Caco-2 (cell line): Measurements from ENCODE around the gene STOML1. TPM values are rescaled to one million over a fixed set of nuclear protein-coding genes. Genes with fewer than 3 reads are reported as not detected.
A peak's percentile ranks its signal among the peaks of the same experiment; 100 is the strongest.

ENCODE experiments used
- BruUV-seq: library from RNA; stranded (reverse); fragments of 400-500 nt; replicated peaks from 2 replicates; lab custom pipeline; 2021; lab: Mats Ljungman, UMichigan
- CTCF ChIA-PET: fragments of 300-600 bp; sonication (Branson Sonifier 250); formaldehyde crosslinking; loops from one replicate; lab custom pipeline; 2022; ENCODE audit warnings: antibody characterized with exemption; lab: Charles Lee
- POLR2A ChIA-PET: fragments of 300-600 bp; sonication (Branson Sonifier 250); formaldehyde crosslinking; loops from one replicate; lab custom pipeline; 2022; ENCODE audit warnings: antibody characterized with exemption; lab: Charles Lee
- DNase-seq, 2 experiments: peaks; one replicate each; pipeline versions ENCODE4 v3.0.0 to v3.0.0-alpha.2; 2020 to 2022
- H3K27me3 ChIP-seq: replicated peaks from 2 replicates; pipeline ENCODE4 v1.6.0; 2011; ENCODE audit warnings: low read length; ENCODE audit not compliant: control insufficient read depth, insufficient read depth
- H3K36me3 ChIP-seq: 2 replicates; pipeline ENCODE4 v1.5.1; 2011; ENCODE audit warnings: low read length; ENCODE audit not compliant: control insufficient read depth, insufficient read depth
- H3K4me1 ChIP-seq: fragments of 250-450 bp; sonication (Bioruptor Pico); 2 replicates; pipeline ENCODE4 v1.5.1; 2020; ENCODE audit warnings: mild to moderate bottlenecking
- H3K4me3 ChIP-seq: 2 replicates; pipeline ENCODE4 v1.5.1; 2011; ENCODE audit warnings: low read depth, mild to moderate bottlenecking, control low read depth, low read length
- H3K9me3 ChIP-seq: fragments of 250-450 bp; sonication (Bioruptor Pico); 2 replicates; pipeline ENCODE4 v1.5.1; 2020; ENCODE audit warnings: mild to moderate bottlenecking, moderate library complexity
- H3K27ac Mint-ChIP-seq: one replicate; pipeline ENCODE4 v1.8.0; 2022; ENCODE audit warnings: mixed read lengths; ENCODE audit not compliant: unreplicated experiment
- H3K27me3 Mint-ChIP-seq: one replicate; pipeline ENCODE4 v1.8.0; 2022; ENCODE audit warnings: mixed read lengths; ENCODE audit not compliant: insufficient read depth, unreplicated experiment
- H3K36me3 Mint-ChIP-seq: one replicate; pipeline ENCODE4 v1.8.0; 2022; ENCODE audit warnings: mild to moderate bottlenecking, mixed read lengths; ENCODE audit not compliant: insufficient read depth, unreplicated experiment
- H3K4me1 Mint-ChIP-seq: one replicate; pipeline ENCODE4 v1.8.0; 2022; ENCODE audit warnings: low read depth, mixed read lengths; ENCODE audit not compliant: unreplicated experiment
- H3K4me3 Mint-ChIP-seq: one replicate; pipeline ENCODE4 v1.8.0; 2022; ENCODE audit warnings: mild to moderate bottlenecking, moderate library complexity, mixed read lengths; ENCODE audit not compliant: unreplicated experiment
- H3K9me3 Mint-ChIP-seq: one replicate; pipeline ENCODE4 v1.8.0; 2022; ENCODE audit warnings: mixed read lengths; ENCODE audit not compliant: unreplicated experiment
- CTCF ChIP-seq, 2 experiments: fragments of 200-600 bp in 1 of 2; IDR thresholded peaks; 1 replicate in 1 of 2; 2 replicates in 1 of 2; pipeline versions ENCODE4 v1.5.1 to v1.8.0; 2011 to 2022; ENCODE audit warnings: antibody characterized with exemption in 1 of 2, control low read depth in 1 of 2, inconsistent platforms in 1 of 2, low read depth in 1 of 2, low read length in 1 of 2, mild to moderate bottlenecking in 1 of 2, moderate library complexity in 1 of 2; ENCODE audit not compliant: insufficient read depth in 1 of 2, severe bottlenecking in 1 of 2, unreplicated experiment in 1 of 2
- intact Hi-C: fragments of 100-400 bp; cut with micrococcal nuclease; formaldehyde crosslinking; loops from one replicate; pipeline ENCODE4 v1.10.0; 2022; ENCODE audit not compliant: unreplicated experiment
- total RNA-seq: library from RNA; stranded (reverse); gene quantifications from 2 replicates; pipeline ENCODE4 v1.2.3, GENCODE V29; 2022

STOML1 gene
- total RNA-seq, 1 experiment from 2014 or later, result 7.6 TPM

DNA sequence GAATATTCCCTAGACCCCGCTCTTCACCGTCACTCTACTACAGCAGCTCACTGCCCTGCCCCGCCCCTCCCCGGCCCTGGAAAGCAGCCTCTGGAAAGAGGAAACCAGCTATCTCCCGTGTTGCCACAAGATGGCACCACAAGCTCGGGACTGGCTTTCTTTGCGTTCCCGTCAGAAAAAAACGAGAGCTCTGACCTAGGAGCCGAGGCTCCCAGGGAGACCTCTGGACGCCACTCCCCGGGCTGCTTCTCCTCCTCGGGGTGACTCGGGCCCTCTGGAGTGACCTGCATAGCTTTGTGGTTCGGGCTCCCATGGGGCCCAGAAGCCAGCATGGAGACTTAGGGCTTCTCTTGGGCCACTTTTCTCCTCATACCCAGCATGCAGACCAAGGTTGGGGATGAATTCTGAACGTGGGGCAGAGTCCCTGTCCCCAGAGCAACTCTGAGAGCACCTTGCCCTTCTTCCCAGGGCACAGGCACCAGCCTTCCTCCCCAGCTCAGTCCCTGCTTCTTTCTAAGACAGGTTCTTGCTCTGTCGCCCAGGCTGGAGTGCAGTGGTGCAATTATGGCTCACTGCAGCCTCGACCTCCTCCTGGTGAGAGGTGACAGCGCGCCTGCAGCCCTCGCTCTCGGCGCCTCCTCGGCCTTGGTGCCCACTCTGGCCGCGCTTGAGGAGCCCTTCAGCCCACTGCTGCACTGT is 19.0 kb downstream of the STOML1 start:
- Mint-ChIP-seq H3K4me1 (peaks cover 8% of the 10 kb centered on the region), H3K4me3 (peak overlapping the region; percentile 54), H3K27me3 (peaks cover 19% of the 10 kb centered on the region), H3K9me3 (peaks cover 9% of the 10 kb centered on the region), H3K36me3 (no peaks in the 10 kb centered on the region), H3K27ac (peak overlapping the region; percentile 17)
- Histone ChIP-seq H3K4me3 (no peak overlapping the region), H3K27me3 (no peaks in the 10 kb centered on the region), H3K4me1 (no peaks in the 10 kb centered on the region), H3K9me3 (no peaks in the 10 kb centered on the region), H3K36me3 (no peaks in the 10 kb centered on the region)
- TF ChIP-seq CTCF (IDR thresholded peaks at IDR 0.05; ENCODE audit: insufficient read depth in 1 of 2, low read depth in 1 of 2, low read length in 1 of 2, severe bottlenecking in 1 of 2, unreplicated experiment in 1 of 2), result peak; percentile 60 to 89
- no TSS peak for BruUV-seq
- ChIA-PET CTCF (interaction anchor here (0.6 to 6.6 kb wide), 33 partner anchors 9 to 1089 kb away, joined by 3 to 194 read pairs (median 4); partner anchors contain the start of genes PML and STOML1), POLR2A (interaction anchor here (1.0 kb wide), 1 partner anchor 22 kb away, joined by 6 read pairs; the partner anchor contains the start of gene PML)
- DNase-seq, result peak; percentile 82 to 87
- intact Hi-C loops, result loop anchor here (1.0 to 5.0 kb wide), 2 partner anchors 64 to 349 kb away; no protein-coding TSS in a partner anchor

DNA sequence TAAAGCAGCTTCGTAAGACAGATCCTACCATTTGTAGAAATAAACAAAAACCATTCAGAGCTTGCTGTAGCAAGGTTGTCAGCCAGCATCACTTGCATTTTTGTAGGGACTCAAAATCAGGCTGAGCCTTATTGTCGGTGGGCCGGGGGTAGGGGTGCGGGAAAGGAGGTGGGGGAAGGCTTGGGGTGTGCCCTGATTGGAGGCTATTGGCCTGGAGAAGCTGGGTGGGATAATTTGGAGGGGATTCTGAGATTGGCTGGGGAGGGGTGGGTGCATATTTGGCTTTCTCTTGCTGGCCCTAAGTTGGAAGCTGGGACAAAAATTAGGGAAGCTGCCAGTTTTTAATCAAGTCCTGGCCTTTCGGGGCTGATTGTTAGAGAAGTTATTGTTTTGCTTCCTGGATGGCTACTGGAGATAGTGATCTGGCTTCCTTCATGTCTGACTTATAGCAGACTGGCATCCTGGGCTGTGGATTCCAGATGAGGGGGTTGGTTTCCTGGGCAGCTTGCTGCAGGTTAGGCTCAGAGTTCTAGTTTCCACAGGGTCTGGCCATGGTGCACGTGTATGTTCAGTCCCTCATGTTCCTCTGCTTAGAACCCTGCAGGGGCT is 22.8 kb downstream of the STOML1 start:
- Histone ChIP-seq H3K9me3 (no peaks in the 10 kb centered on the region), H3K4me3 (no peak overlapping the region), H3K36me3 (no peaks in the 10 kb centered on the region), H3K27me3 (no peaks in the 10 kb centered on the region), H3K4me1 (no peaks in the 10 kb centered on the region)
- no peak for TF ChIP-seq CTCF (IDR thresholded peaks at IDR 0.05; ENCODE audit: insufficient read depth in 1 of 2, low read depth in 1 of 2, low read length in 1 of 2, severe bottlenecking in 1 of 2, unreplicated experiment in 1 of 2)
- no peak for DNase-seq
- peaks cover 10% of the 10 kb centered on the region for H3K27me3 Mint-ChIP-seq
- peaks cover 8% of the 10 kb centered on the region for H3K4me1 Mint-ChIP-seq
- H3K9me3 Mint-ChIP-seq, result no peaks in the 10 kb centered on the region
- POLR2A ChIA-PET, result no interaction called here
- BruUV-seq, result no TSS peak
- H3K27ac Mint-ChIP-seq, result no peak overlapping the region
- CTCF ChIA-PET, result interaction anchor here (0.6 to 6.6 kb wide), 2 partner anchors 69 to 170 kb away, joined by 4 to 194 read pairs; no protein-coding TSS in a partner anchor
- intact Hi-C loops, result no loop called here
- H3K4me3 Mint-ChIP-seq, result no peak overlapping the region
- H3K36me3 Mint-ChIP-seq, result no peaks in the 10 kb centered on the region

DNA sequence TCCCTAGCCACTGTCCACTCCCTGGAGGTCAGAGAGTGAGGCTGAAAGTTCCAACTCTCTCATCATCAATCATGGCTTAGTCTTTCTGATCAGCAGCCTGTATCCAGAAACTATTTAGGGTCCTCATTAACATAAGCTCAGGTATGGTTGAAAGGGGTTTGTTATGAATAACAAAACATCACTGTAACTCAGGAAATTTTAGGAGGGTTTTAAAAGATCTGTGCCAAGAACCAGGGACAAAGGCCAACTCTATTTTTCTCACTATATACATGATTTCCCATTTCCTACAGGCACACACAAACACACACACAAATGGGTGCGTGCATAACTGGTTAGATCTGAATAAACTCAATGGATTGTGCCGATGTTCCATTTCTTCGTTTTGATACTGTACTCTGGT is 23.6 kb downstream of the STOML1 start:
- Mint-ChIP-seq H3K27me3 (peaks cover 10% of the 10 kb centered on the region), H3K9me3 (no peaks in the 10 kb centered on the region), H3K36me3 (no peaks in the 10 kb centered on the region), H3K27ac (no peak overlapping the region), H3K4me3 (no peak overlapping the region), H3K4me1 (peaks cover 8% of the 10 kb centered on the region)
- Histone ChIP-seq H3K4me1 (no peaks in the 10 kb centered on the region), H3K9me3 (no peaks in the 10 kb centered on the region), H3K4me3 (no peak overlapping the region), H3K27me3 (no peaks in the 10 kb centered on the region), H3K36me3 (no peaks in the 10 kb centered on the region)
- intact Hi-C loops, result no loop called here
- BruUV-seq, result no TSS peak
- no peak for DNase-seq
- TF ChIP-seq CTCF (IDR thresholded peaks at IDR 0.05; ENCODE audit: insufficient read depth in 1 of 2, low read depth in 1 of 2, low read length in 1 of 2, severe bottlenecking in 1 of 2, unreplicated experiment in 1 of 2), result no peak
- ChIA-PET CTCF (interaction anchor here (1.0 kb wide), 1 partner anchor 17 kb away, joined by 5 read pairs; no protein-coding TSS in a partner anchor), POLR2A (no interaction called here)
